ENCODE results near the gene TSPAN15. TPM values are rescaled to one million over a fixed set of nuclear protein-coding genes. Genes with fewer than 3 reads are reported as not detected.

TSPAN15 gene
- total and polyA plus RNA-seq, 3 donors from 2014 or later = 29.7 to 37.5 (median 35.3) TPM

GRCh38 chr10:69434169-69434568, 17.1 kb upstream of the TSPAN15 start:
- TF ChIP-seq CTCF (IDR thresholded peaks at IDR 0.05) (no peak), POLR2A (IDR thresholded peaks at IDR 0.05) (no peak)
- no peaks in the 10 kb centered on the region for H3K27me3 ChIP-seq
- H3K9me3 ChIP-seq = no peaks in the 10 kb centered on the region
- no peak overlapping the region for H3K4me3 ChIP-seq
- WGBS, 2 donors = 68 to 86% methylated on average over 2 of the region's 2 CpGs
- DNase-seq = no peak
- no peak overlapping the region for H3K27ac ChIP-seq
- H3K36me3 ChIP-seq (ENCODE audit: low read depth, missing control alignments) = no peaks in the 10 kb centered on the region
- no peaks in the 10 kb centered on the region for H3K4me1 ChIP-seq
- intact Hi-C loops (cut with DNase I; ENCODE audit: low total_unique reads) = loop anchor here (10.0 kb wide), 1 partner anchor 211 kb away; no protein-coding TSS in a partner anchor

DNA sequence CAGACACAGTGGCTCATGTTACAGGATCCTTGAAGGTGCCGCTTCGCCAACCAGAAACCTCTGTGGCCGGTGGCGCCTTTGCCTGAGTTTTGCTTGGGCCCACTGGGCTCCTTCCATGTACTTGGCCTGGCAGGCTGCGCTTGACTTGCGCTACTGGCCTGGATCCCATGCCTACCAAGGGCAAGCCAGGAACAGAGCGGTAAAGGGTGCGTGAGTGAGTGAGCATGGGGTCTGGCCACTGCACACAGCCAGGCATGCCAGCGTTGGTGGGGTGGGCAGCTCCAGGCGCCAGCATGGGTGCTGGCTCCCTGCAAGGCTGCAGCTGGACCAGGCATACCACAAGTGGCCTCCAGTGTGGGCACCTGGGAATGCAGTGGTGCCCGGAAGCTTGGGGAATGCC, 16.3 kb upstream of the TSPAN15 start:
- Histone ChIP-seq H3K27ac (no peak overlapping the region), H3K4me1 (no peaks in the 10 kb centered on the region), H3K36me3 (ENCODE audit: low read depth, missing control alignments) (no peaks in the 10 kb centered on the region), H3K27me3 (no peaks in the 10 kb centered on the region), H3K4me3 (no peak overlapping the region), H3K9me3 (no peaks in the 10 kb centered on the region)
- TF ChIP-seq CTCF (IDR thresholded peaks at IDR 0.05) (no peak), POLR2A (IDR thresholded peaks at IDR 0.05) (no peak)
- WGBS, 2 donors = 98 to 100% methylated on average over 6 to 11 of the region's 11 CpGs
- intact Hi-C loops (cut with DNase I; ENCODE audit: low total_unique reads) = loop anchor here (10.0 kb wide), 1 partner anchor 210 kb away; no protein-coding TSS in a partner anchor
- no peak for DNase-seq

DNA sequence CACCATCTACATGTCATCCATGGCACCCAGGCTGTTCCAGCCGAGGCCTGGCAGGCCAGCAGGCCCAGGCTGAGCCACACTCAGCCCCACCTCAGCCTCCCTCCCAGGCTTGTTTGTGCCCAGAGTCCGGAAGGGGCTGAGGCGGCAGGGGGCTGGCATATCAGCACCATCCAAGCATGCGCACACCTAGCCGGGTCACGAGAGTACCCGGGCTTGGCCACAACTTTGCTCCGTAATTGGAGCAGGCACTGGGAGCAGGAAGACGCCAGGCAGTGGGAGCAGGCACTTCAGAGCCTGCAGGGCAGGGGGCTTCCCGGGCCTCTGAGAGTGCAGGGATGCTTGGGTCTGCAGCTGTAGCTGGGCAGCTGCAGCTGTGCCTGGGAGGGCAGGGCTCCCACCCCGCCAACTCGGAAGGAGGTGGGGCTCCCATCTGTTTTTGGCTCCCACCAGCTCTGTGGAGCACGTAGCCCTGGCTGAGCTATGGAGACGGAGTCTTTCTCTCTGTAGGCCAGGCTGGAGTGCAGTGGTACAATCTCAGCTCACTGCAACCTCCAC, 15.2 kb upstream of the TSPAN15 start:
- no peaks in the 10 kb centered on the region for H3K9me3 ChIP-seq
- no peak for TF ChIP-seq POLR2A (IDR thresholded peaks at IDR 0.05)
- TF ChIP-seq CTCF (IDR thresholded peaks at IDR 0.05) = no peak
- WGBS, 2 donors = 95% methylated on average over 14 of the region's 14 CpGs; no CpG with 5 or more reads in 1 of the 2 donors
- H3K27me3 ChIP-seq = no peaks in the 10 kb centered on the region
- H3K4me1 ChIP-seq = no peaks in the 10 kb centered on the region
- DNase-seq = no peak
- no peak overlapping the region for H3K4me3 ChIP-seq
- intact Hi-C loops (cut with DNase I; ENCODE audit: low total_unique reads) = loop anchor here (10.0 kb wide), 1 partner anchor 209 kb away; no protein-coding TSS in a partner anchor
- H3K36me3 ChIP-seq (ENCODE audit: low read depth, missing control alignments) = no peaks in the 10 kb centered on the region
- H3K27ac ChIP-seq = no peak overlapping the region

DNA sequence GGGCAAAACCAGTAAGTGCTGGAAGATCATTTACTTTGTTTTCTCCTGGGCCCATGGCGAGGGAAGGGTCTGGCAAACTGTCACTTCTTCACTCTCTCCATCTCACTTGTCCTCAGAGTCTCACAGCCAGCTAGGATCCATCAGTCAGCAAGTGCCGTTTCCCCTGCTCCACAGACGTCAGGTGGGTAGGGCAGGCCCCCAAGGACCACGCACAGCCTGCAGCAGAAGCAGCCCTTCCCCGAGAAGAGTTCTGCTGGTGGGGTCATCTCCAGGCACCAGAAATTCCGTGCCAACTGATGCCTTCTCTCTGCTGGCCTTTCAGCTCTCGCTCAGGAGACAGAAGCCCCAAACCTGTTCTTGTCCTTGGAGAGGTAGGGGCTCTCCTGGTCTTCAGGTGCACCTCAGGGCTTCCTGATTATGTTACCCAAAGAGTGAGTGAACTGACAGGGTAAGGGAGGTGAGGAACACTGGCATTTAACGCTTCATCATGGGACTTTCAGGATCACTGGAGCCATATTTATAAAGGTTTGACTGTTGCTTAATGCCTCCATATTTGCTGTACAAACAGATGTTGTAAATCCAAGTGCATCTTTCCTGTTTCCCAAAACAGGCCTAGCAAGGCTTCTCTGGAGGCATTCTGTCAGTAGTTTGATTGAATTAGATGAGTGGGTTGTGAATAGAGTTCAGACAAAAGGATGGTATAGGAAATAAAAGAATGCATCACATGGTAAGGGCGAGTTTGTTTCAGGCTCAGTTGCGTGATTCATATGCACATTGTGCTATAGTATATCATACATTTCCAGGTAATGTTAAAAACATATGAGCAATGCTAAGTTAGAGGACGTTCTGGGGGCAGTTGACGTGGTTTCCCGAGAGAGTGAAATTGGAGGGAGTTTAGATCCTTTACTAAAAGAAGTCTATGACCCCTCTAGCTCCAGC, 13.7 kb upstream of the TSPAN15 start:
- H3K36me3 ChIP-seq (ENCODE audit: low read depth, missing control alignments) = no peaks in the 10 kb centered on the region
- H3K27me3 ChIP-seq = no peaks in the 10 kb centered on the region
- DNase-seq = no peak
- intact Hi-C loops (cut with DNase I; ENCODE audit: low total_unique reads) = loop anchor here (10.0 kb wide), 1 partner anchor 207 kb away; no protein-coding TSS in a partner anchor
- no peak overlapping the region for H3K4me3 ChIP-seq
- 90 to 92% methylated on average over 13 of the region's 13 CpGs for WGBS, 2 donors
- TF ChIP-seq CTCF (IDR thresholded peaks at IDR 0.05) = no peak
- no peak for TF ChIP-seq POLR2A (IDR thresholded peaks at IDR 0.05)
- no peak overlapping the region for H3K27ac ChIP-seq
- no peaks in the 10 kb centered on the region for H3K4me1 ChIP-seq
- H3K9me3 ChIP-seq = no peaks in the 10 kb centered on the region

Data from testis (tissue), 3 donors.